ENCODE results near the gene DACT3.

The DACT3 gene

DNA sequence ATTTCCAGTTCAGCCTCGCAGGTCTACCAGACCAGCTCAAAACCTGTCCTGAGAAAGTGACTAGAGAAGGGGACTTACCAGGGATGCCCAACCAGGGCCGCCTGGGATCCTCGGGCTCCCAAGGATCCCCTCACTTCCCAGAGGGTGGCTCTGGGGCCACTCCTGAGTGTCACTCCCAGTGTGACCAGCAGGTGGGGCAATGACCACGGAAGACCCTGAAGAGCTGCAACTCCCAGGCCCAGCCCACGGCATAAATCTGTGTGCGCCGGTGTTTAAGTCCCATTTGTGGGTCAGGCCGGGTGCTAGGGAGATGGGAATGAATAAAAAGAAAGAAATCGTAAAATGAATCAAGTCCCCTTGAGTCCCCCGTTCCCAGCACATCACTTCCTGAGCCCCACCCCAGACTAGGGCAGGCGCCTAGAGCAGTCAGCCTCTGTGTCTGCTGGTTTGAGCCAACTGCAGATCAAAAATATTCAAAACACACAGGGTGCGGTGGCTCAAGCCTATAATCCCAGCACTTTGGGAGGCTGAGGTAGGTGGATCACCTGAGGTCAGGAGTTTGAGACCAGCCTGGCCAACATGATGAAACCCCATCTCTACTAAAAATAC is 46.8 kb downstream of the DACT3 start:
- H3K27ac ChIP-seq, result peak overlapping the region; percentile 42
- TF ChIP-seq CTCF (conservative IDR thresholded peaks at IDR 0.05), result peak; percentile 94

- TF ChIP-seq CTCF (conservative IDR thresholded peaks at IDR 0.05), result no peak
- peak overlapping the region; percentile 42 for H3K27ac ChIP-seq
These were observed 47.5 kb downstream of the DACT3 start for GRCh38 chr19:46613525-46613924.

- no peak for TF ChIP-seq CTCF (conservative IDR thresholded peaks at IDR 0.05)
- no peak overlapping the region for H3K27ac ChIP-seq
These were observed 49.2 kb downstream of the DACT3 start for GRCh38 chr19:46611776-46612175.

DNA sequence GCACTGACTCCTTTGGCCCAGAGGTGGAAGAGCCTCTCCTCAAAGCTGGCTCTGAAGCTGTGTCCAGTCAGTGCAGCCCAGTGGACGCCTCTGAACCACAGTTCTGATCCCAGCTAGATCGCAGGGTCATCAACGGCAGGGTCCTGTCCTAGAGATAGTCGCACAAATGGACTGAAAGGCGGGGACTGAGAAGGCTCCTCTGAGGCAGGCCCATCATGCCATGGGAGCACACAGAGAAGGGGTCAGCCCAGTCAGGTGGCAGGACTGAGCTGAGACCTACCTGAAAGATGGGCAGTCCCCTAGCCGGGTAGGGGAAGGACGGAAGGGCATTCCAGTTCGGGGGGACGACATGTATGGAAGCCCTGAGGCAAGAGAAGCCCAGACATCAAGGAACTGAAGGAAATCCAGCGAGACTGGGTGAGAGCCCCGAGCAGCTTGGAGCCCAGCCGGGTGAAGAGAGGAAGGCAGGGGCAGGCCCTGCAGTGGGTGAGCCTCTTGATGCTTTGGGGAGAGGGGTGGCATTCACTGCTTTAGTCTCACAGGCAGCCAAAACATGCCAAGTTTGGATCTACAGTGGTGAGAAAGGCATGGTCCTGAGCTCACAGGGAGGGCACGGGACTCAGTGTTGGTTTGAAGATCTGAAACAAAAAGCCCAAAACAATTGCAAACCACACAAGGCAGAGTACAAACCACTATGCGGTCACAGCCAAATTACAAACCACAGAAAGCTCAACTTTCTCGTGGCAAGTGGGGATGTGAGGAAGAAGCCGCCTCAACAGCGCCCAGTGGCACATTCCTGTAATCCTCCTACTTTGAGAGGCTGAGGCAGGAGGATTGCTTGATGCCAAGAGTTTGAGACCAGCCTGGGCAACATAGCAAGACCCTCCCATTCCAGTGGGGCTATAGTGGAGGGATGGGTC is 49.9 kb downstream of the DACT3 start:
- no peak overlapping the region for H3K27ac ChIP-seq
- no peak for TF ChIP-seq CTCF (conservative IDR thresholded peaks at IDR 0.05)

DNA sequence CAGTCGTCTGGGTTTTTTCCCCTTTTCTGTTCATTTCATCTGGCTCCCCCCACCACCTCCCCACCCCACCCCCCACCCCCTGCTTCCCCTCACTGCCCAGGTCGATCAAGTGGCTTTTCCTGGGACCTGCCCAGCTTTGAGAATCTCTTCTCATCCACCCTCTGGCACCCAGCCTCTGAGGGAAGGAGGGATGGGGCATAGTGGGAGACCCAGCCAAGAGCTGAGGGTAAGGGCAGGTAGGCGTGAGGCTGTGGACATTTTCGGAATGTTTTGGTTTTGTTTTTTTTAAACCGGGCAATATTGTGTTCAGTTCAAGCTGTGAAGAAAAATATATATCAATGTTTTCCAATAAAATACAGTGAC is 50.6 kb downstream of the DACT3 start:
- TF ChIP-seq CTCF (conservative IDR thresholded peaks at IDR 0.05), result no peak
- no peak overlapping the region for H3K27ac ChIP-seq

DNA sequence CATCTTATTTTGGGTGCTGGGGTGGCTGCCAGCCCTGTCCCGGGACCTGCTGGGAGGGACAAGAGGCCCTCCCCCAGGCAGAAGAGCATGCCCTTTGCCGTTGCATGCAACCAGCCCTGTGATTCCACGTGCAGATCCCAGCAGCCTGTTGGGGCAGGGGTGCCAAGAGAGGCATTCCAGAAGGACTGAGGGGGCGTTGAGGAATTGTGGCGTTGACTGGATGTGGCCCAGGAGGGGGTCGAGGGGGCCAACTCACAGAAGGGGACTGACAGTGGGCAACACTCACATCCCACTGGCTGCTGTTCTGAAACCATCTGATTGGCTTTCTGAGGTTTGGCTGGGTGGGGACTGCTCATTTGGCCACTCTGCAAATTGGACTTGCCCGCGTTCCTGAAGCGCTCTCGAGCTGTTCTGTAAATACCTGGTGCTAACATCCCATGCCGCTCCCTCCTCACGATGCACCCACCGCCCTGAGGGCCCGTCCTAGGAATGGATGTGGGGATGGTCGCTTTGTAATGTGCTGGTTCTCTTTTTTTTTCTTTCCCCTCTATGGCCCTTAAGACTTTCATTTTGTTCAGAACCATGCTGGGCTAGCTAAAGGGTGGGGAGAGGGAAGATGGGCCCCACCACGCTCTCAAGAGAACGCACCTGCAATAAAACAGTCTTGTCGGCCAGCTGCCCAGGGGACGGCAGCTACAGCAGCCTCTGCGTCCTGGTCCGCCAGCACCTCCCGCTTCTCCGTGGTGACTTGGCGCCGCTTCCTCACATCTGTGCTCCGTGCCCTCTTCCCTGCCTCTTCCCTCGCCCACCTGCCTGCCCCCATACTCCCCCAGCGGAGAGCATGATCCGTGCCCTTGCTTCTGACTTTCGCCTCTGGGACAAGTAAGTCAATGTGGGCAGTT is 51.2 kb downstream of the DACT3 start:
- no peak overlapping the region for H3K27ac ChIP-seq
- no peak for TF ChIP-seq CTCF (conservative IDR thresholded peaks at IDR 0.05)

Measured in VCaP (cell line).